Islet precursor cell (in vitro differentiated cells): ENCODE data around the gene C10orf67.
"Not testable (repeated sequence)": the region's sequence is repeated elsewhere in the genome, so short reads cannot be mapped to it uniquely, and the experiment has no call there.

Source experiments
- DNase-seq: peaks from one replicate; pipeline ENCODE4 v3.0.0-alpha.2; 2018

Gene C10orf67

GRCh38 chr10:23362069-23362830 lies 17.7 kb upstream of the C10orf67 start:
- no peak for DNase-seq

- no peak for DNase-seq
Measured at GRCh38 chr10:23361665-23362064, 17.1 kb upstream of the C10orf67 start.

DNA sequence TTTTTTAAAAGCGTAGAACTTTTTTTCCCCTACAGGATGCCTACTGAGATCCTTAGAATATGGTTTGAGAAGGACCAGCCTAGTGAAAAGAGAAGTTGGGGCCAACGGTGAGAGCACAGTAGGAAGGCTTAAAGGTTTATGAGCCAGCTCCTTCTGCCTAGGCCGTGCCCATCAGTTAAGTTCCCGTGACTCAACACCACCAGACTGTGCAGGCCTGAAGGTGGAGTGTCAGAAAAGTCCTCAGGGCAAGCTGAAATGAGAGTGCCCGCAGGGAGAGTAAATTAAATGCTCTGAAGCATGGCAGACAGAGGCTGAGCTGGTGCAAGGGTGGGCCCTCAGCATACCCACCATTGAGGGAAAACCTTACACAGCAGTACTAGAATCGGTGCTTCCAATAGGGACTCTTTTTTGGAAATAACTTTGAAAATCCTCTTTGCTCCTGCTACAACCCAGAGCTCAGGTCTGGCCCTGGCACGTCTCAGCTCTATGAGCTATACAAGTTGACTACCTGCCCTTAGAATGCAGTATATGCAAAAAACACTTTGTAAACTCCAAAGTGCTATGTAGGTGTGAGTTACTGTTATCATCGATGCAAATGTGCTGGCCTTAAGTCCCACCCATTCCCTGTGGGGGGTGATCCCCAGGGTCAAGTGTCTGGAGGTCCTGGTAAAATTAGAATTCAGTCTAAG lies 15.2 kb upstream of the C10orf67 start:
- DNase-seq, result no peak

DNA sequence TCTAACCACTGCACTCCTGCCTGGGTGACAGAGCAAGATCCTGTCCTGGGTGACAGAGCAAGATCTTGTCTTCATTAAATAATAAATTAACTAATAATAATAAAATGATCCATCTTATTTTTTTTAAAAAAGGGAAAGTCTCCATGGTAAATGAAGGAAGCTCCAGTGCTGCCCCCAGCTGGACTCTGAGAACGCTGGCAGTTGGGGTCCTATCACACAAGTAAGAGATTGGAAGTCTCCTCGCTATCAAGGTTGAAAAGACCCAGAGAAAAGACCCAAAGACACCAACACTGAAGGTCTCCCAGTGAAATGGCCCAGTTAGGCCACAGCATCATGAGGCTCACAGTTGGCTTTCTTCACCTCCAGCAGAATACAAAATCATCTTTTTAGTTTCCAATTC lies 13.8 kb upstream of the C10orf67 start:
- DNase-seq, result no peak

DNA sequence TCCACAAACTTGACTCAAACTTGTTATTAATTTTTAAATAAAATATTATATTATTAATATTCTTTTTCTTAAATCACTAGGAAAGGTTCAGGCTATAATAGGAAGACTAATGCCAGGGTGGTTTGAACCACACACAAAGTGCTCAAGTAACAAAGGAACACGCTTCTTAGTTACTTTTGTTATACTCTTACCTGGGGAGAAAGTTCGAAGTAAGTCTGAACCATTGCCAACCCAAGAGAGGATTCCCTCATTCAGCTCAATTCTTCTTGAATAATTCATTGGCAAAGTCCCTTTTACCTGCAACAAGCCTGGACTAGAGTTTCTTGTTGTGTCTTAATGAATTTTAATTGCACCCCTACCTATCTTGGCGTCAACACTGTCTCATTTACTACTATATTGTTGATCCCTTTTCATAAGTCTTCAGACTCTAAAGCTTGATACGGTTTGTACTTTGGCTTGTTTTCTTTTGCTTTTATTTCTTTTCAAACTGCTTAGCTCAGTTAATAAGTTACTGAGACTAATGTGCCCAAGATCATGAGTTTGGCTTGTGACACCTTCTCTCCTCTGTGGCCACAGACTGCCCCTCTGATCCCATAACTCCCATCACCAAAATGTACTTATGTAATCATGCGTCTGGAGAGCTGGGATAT lies 10.2 kb upstream of the C10orf67 start:
- no peak for DNase-seq

GRCh38 chr10:23351926-23352519 lies 7.4 kb upstream of the C10orf67 start:
- DNase-seq, result no peak

DNA sequence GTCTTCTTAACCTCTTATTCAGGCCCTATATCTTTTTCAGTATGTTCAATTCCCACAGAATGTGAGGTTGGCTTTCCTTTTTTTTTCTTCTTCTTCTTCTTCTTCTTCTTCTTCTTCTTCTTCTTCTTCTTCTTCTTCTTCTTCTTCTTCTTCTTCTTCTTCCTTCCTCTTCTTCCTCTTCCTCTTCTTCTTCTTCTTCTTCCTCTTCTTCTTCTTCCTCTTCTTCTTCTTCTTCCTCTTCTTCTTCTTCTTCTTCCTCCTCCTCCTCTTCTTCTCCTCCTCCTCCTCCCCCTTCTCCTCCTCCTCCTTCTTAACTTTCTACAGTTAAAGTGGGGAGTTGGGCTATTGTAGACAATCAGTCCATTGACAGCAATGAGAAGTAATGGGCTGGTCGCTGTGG lies 6.1 kb upstream of the C10orf67 start:
- DNase-seq, result not testable (repeated sequence)

DNA sequence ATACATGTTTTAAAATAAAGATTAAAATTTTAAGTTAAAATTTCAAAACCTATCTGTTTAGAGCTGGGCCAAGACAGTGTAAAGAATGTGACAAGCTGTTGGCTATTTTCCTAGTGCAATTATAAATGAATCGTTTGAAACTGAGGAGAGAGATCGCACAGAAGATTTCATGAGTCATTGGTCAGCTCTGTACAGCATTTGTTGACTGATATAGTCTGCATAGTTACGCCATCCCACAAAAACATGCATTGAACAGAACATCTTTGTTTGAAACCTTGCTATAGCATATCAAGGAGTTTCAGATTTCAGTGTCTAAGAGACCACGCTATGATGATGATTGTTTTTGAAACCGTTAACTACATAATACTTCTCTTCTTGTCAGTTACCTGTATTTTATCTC lies 1.3 kb upstream of the C10orf67 start:
- no peak for DNase-seq

DNA sequence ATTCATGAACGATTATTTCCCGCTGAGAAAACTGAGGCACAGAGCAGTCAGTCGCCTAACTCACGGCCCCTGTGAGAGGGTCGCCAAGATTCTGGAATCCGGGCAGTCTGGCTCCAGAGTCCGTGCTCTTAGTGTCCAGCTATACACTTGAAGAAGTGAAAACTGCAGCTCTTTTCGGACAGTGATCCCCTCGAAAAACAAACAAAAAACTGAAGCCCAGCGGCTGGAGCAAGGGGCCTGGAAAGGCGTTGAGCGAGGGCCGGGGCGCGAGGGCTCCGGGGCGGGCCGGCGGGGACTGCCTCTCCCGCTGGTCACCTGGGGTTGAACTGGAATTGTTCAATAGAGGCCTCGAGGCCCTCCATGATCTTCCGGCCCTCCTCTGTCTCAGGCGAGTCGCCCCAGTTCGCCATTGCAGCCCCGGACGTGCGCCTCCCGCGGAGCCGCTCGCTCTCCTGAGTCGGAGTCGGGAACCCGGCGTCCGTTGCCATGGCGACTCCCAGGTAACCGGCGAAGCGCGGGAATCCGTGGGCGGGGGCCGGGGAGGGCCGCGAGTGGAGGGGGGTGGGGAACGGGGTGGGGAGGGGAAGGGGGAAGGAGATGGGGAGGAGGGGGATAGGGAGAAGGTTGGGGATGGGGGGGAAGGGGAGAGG lies 881 bp downstream of the C10orf67 start:
- peak; percentile 71 for DNase-seq

DNA sequence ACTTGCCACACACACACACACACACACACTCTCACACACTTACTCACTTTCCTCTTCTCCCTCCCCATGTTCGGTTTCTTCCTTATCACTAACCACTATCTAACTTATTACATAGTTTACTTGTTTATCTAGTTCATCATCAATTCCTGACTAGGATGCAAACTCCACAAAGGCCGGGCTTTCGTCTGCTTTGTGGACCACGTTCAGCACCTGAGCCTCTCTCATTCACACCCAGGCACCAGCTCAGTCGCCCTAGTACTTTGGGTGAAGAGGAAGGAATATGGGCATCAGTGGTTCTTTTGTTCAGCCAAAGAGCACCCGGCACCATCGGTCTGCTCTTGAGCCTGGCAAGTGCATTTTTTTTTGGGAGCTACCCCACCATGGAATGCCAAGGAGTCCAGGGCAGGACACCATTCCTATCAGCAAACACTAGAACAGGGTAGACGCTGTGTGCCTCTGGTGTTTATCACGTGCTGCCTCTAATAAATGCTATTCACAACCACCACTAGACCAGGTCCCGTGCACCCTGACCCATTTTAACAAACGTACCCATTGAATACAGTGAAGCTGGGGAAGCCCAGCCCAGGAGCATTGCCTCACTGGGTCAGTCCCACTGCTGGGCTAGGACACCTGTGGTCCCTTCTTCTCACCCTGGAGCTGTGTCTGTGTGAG lies 2.2 kb downstream of the C10orf67 start:
- DNase-seq, result no peak

- DNase-seq, result no peak
Measured at GRCh38 chr10:23341004-23341403, 3.6 kb downstream of the C10orf67 start.

GRCh38 chr10:23340354-23340753 lies 4.2 kb downstream of the C10orf67 start:
- no peak for DNase-seq

DNA sequence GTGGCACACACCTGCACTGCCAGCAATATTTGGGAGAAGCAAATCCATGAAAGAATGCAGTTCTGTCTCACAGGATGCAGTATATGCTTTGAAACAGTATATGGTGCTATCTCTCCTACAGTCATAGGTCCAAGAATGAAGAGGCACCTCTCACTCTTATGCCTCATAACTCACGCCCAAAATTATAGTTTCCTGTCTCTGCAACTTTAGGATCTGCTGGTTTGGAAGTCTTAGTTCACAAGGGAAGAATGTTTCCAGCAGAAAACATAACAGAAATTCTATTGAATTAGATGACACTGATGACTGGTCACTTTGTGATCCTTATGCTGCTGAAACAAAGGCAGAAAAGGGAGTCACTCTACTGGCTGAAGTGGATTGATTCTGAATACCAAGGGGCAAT lies 5.7 kb downstream of the C10orf67 start:
- DNase-seq, result no peak

DNA sequence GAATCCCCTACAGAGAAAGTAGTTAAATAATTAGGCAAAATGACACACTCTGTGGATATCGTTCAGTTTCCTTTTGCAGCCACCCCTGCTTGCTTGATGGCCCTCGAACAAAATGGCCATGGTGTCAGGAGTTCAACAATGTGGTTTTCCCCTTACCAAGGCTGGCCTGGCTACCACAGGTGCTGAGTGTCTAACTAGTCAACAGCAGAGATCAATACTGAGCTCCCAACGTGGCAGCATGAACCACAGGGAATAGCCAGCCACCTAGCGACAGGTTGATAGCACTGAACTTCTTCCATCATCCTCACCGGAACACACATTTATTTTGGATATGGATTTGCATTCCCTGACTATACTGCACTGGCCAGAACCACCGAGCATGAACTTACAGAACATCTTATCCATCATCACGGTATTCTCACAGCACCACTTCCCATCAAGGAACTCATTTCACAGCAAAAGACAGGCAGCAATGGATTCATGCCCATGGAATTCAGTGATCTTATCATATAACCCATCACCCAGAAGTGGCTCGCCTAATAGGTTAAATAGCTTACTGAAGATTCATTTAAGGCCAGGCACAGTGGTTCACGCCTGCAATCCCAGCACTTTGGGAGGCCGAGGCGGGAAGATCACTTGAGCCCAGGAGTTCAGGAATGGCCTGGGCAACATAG lies 6.3 kb downstream of the C10orf67 start:
- DNase-seq, result peak; percentile 76

- no peak for DNase-seq
Measured at GRCh38 chr10:23337616-23338015, 7.0 kb downstream of the C10orf67 start.

DNA sequence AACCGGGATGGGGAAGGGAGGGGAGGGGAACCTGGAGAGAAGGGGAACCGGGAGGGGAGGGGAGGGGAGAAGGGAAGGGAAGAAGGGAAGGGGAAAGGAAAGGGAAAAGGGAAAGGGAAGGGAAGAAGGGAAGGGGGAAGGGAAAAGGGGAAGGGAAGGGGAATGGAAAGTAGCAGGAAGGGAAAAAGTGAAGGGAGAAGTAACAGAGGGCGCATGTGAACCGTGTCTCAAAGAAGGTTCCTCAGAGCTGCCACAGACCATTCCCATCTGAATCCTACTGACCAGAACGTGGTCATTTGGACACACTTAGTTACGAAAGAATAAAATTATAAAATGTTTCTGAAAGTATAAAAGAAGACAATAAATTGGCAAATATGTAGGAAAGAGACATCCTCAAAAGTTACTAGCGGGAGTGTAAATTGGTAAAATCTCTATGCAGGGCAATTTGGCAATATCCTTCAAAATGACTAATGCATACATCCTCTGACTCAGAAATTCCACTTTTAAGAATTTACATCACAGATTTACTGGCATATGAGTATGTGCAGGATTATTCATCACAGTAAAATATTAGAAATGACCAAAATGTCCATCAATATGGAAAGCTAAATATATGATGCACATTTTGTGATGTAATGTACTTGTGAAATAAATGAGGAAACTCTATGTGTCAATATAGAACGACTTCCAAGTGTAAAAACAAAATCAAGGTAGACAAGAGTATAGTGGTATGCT lies 12.9 kb downstream of the C10orf67 start:
- no peak for DNase-seq

- DNase-seq, result no peak
Measured at GRCh38 chr10:23330948-23331347, 13.6 kb downstream of the C10orf67 start.

GRCh38 chr10:23326544-23327307 lies 17.9 kb downstream of the C10orf67 start:
- no peak for DNase-seq

- DNase-seq, result no peak
Measured at GRCh38 chr10:23325132-23325531, 19.5 kb downstream of the C10orf67 start.

- DNase-seq, result no peak
Measured at GRCh38 chr10:23324351-23324750, 20.2 kb downstream of the C10orf67 start.
